ENCODE measurements around the gene PSMG3. TPM values are rescaled to one million over a fixed set of nuclear protein-coding genes. Genes with fewer than 3 reads are reported as not detected.

Gene PSMG3
- total and polyA plus RNA-seq, 7 donors = 11.8 to 59.1 (median 18.2) TPM

DNA sequence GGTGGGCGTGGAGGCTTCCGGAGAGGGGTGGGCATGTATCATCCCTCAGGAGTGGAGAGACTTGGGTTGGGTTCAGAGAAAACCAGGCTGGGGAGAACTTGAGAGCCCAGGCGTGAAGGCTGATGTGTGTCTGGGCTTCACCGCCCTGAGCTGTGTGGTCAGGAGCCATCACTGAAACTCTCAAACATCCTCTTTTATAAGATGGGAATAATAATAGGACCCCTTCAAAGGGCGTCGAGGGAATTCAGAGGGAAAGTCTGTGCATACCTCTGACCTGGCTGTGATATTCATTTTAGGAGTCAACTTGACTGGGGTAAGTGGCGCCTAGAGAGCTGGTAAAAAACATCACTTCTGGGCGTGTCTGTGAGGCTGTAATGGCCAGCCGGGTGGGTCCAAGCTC lies 21.1 kb upstream of the PSMG3 start:
- Histone ChIP-seq H3K27me3 (ENCODE audit: insufficient read depth in 3 of 3, low read length in 2 of 3) (peaks cover 0 to 56% (median 32%) of the 10 kb centered on the region in 3 donors), H3K4me1 (no peaks in the 10 kb centered on the region), H3K27ac (no peak overlapping the region), H3K9me3 (peaks cover 6% of the 10 kb centered on the region), H3K36me3 (ENCODE audit: insufficient read depth in 1 of 2, low read depth in 1 of 2) (no peaks in the 10 kb centered on the region), H3K4me3 (no peak overlapping the region)
- ATAC-seq = no peak
- TF ChIP-seq, protein P1, sequence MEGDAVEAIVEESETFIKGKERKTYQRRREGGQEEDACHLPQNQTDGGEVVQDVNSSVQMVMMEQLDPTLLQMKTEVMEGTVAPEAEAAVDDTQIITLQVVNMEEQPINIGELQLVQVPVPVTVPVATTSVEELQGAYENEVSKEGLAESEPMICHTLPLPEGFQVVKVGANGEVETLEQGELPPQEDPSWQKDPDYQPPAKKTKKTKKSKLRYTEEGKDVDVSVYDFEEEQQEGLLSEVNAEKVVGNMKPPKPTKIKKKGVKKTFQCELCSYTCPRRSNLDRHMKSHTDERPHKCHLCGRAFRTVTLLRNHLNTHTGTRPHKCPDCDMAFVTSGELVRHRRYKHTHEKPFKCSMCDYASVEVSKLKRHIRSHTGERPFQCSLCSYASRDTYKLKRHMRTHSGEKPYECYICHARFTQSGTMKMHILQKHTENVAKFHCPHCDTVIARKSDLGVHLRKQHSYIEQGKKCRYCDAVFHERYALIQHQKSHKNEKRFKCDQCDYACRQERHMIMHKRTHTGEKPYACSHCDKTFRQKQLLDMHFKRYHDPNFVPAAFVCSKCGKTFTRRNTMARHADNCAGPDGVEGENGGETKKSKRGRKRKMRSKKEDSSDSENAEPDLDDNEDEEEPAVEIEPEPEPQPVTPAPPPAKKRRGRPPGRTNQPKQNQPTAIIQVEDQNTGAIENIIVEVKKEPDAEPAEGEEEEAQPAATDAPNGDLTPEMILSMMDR (IDR thresholded peaks at IDR 0.05) = no peak
- WGBS, 3 donors = 61 to 68% (median 63%) methylated on average over 9 of the region's 9 CpGs
- DNase-seq = no peak
- intact Hi-C loops (cut with DNase I) = no loop called here

DNA sequence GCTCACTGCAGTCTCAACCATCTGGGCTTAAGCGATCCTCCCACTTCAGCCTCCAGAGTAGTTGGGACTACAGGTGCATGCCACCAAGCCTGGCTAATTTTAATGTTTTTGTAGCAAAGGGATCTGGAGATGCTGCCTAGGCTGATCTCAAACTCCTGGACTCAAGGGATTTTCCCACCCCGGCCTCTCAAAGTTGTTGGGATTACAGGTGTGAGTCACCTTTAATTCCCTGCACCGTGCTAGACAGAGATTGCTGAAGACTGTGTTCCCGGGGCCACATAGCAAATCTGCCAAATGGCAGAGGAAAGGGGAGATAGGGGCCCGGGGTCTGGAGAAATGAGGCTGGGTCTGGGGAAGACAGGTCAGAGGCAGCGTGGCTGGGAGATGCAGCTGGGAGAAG lies 20.6 kb upstream of the PSMG3 start:
- DNase-seq (no peak), ATAC-seq (no peak)
- no peak overlapping the region for H3K27ac ChIP-seq
- no peak overlapping the region for H3K4me3 ChIP-seq
- intact Hi-C loops (cut with DNase I) = no loop called here
- H3K9me3 ChIP-seq = peaks cover 6% of the 10 kb centered on the region
- no peaks in the 10 kb centered on the region for H3K4me1 ChIP-seq
- no peaks in the 10 kb centered on the region for H3K36me3 ChIP-seq (ENCODE audit: insufficient read depth in 1 of 2, low read depth in 1 of 2)
- peaks cover 0 to 55% (median 29%) of the 10 kb centered on the region in 3 donors for H3K27me3 ChIP-seq (ENCODE audit: insufficient read depth in 3 of 3, low read length in 2 of 3)
- TF ChIP-seq, protein P1 (IDR thresholded peaks at IDR 0.05) = no peak
- 60 to 73% (median 62%) methylated on average over 6 of the region's 6 CpGs for WGBS, 3 donors

DNA sequence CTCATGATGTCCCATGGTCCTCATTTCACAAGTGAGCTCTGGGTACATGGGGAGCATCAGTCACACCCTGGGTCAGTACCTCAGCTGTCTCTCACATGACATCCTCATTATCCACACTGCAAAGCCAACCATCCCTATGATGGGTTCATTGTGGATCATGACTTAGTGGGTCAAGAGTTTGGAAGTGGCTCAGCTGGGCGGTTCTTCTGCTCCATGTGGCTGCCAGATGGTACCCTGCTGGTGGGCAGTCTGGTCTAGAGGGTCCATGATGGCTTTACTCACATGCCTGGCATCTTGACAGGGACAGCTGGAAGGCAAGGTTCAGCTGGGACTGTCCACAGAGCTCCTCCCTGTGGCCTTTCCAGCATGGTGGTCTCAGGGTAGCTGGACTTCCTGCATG lies 19.1 kb upstream of the PSMG3 start:
- DNase-seq (no peak), ATAC-seq (no peak)
- no peaks in the 10 kb centered on the region for H3K36me3 ChIP-seq (ENCODE audit: insufficient read depth in 1 of 2, low read depth in 1 of 2)
- TF ChIP-seq, protein P1 (IDR thresholded peaks at IDR 0.05) = no peak
- no peak overlapping the region for H3K27ac ChIP-seq
- peaks cover 0 to 55% (median 20%) of the 10 kb centered on the region in 3 donors for H3K27me3 ChIP-seq (ENCODE audit: insufficient read depth in 3 of 3, low read length in 2 of 3)
- no peaks in the 10 kb centered on the region for H3K4me1 ChIP-seq
- intact Hi-C loops (cut with DNase I) = no loop called here
- no peak overlapping the region for H3K4me3 ChIP-seq
- WGBS, 3 donors = 92 to 94% (median 94%) methylated on average over 1 of the region's 1 CpG
- peaks cover 6% of the 10 kb centered on the region for H3K9me3 ChIP-seq

DNA sequence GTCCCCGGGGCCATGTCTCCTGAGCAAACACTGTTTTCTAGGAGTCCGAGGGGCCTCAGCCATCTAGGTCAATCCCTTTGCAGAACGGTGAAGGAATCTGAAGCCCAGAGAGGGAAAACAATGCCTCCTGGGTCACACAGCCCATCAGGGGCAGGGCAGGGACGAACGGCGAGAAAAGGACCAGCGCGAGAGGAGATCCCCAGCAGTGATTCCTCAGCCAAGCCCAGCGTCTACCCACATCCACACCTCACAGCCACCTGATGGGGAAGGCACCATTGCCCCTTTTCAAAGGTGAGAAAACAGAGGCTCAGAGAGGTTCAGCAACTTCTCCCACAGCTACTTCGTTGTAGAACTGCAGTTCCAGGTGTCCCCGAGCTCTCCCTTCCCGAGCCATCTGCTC lies 17.9 kb upstream of the PSMG3 start:
- Histone ChIP-seq H3K9me3 (peaks cover 6% of the 10 kb centered on the region), H3K4me3 (no peak overlapping the region), H3K36me3 (ENCODE audit: insufficient read depth in 1 of 2, low read depth in 1 of 2) (no peaks in the 10 kb centered on the region), H3K27me3 (ENCODE audit: insufficient read depth in 3 of 3, low read length in 2 of 3) (peaks cover 0 to 43% (median 11%) of the 10 kb centered on the region in 3 donors), H3K27ac (no peak overlapping the region), H3K4me1 (no peaks in the 10 kb centered on the region)
- intact Hi-C loops (cut with DNase I) = no loop called here
- 74 to 83% (median 80%) methylated on average over 12 of the region's 12 CpGs for WGBS, 3 donors
- DNase-seq (no peak), ATAC-seq (no peak)
- TF ChIP-seq, protein P1 (IDR thresholded peaks at IDR 0.05) = no peak

Data from psoas muscle (tissue), 8 donors.